ENCODE results near the gene ZHX3. TPM values are rescaled to one million over a fixed set of nuclear protein-coding genes. Genes with fewer than 3 reads are reported as not detected.

The ZHX3 gene
- total RNA-seq, 2 donors from 2014 or later: 19.9 to 25.6 TPM

DNA sequence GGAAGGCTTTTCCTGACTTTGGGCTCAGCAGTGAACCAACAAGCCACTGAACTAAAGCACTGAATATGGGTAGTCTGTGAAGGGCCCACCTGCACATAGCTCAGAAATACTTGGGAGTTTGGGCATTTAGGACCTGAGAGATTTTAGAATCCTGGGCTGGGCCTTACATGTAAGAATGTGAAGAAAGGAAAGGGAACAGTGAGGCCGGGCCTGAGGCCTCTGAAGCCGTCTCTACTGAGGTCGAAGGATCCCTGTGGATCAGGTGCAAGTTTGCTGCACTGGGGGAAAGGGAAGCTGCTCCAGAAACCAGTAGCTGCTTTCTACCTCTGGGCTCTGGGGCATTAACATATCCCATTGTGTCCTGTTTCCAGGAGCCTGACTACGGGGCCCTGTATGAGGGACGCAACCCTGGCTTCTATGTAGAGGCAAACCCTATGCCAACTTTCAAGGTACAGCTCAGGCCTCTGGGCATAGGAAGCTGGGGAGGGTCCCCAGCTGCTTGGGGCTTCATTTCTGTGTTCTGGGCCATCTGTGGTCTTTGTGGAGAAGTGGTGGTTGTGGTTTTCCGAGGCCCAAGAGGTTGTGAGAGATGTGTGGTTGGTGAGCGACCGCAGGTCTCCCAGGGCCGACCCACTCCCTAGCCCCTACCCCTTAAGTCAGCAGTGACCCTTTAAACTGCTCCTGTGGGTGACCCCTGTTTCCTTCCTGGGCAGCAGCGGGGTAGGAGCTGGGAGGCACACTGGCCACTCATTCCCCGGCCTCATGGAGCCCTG, 149.9 kb downstream of the ZHX3 start:
- TF ChIP-seq, protein P1, sequence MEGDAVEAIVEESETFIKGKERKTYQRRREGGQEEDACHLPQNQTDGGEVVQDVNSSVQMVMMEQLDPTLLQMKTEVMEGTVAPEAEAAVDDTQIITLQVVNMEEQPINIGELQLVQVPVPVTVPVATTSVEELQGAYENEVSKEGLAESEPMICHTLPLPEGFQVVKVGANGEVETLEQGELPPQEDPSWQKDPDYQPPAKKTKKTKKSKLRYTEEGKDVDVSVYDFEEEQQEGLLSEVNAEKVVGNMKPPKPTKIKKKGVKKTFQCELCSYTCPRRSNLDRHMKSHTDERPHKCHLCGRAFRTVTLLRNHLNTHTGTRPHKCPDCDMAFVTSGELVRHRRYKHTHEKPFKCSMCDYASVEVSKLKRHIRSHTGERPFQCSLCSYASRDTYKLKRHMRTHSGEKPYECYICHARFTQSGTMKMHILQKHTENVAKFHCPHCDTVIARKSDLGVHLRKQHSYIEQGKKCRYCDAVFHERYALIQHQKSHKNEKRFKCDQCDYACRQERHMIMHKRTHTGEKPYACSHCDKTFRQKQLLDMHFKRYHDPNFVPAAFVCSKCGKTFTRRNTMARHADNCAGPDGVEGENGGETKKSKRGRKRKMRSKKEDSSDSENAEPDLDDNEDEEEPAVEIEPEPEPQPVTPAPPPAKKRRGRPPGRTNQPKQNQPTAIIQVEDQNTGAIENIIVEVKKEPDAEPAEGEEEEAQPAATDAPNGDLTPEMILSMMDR (IDR thresholded peaks at IDR 0.05): no peak
- H3K9me3 ChIP-seq: no peaks in the 10 kb centered on the region
- no peaks in the 10 kb centered on the region for H3K4me1 ChIP-seq
- peak overlapping the region in 1 of 2 donors; percentile 1 for H3K9ac ChIP-seq (ENCODE audit: low read depth in 2 of 2, low read length in 2 of 2)
- no peak overlapping the region for H3K27ac ChIP-seq
- no peaks in the 10 kb centered on the region for H3K27me3 ChIP-seq
- H3K36me3 ChIP-seq: peaks cover 19% of the 10 kb centered on the region
- H3K4me3 ChIP-seq: no peak overlapping the region
- intact Hi-C loops (cut with DNase I): no loop called here
- no peak for DNase-seq

DNA sequence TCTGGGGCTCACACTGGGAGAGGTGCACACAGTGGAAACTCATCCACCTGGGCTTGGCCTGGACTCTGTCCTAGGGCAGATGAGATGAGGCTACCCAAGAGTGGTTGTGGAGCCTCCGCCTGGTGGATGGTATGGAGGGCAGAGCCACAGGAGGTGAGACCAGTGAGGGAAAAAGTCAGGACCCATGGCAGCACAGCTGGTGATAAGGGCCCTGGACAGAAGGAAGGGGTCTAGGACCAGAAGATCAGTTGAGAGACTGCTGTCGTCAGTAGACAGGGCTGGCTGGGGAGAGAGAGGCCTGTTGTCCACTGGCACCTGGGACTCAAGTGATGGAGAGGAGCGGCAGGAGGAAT, 150.4 kb downstream of the ZHX3 start:
- Histone ChIP-seq H3K9me3 (no peaks in the 10 kb centered on the region), H3K27me3 (no peaks in the 10 kb centered on the region), H3K4me3 (no peak overlapping the region), H3K4me1 (no peaks in the 10 kb centered on the region), H3K27ac (no peak overlapping the region), H3K36me3 (peaks cover 19% of the 10 kb centered on the region), H3K9ac (ENCODE audit: low read depth in 2 of 2, low read length in 2 of 2) (no peak overlapping the region)
- intact Hi-C loops (cut with DNase I): no loop called here
- no peak for DNase-seq
- TF ChIP-seq, protein P1 (IDR thresholded peaks at IDR 0.05): no peak

DNA sequence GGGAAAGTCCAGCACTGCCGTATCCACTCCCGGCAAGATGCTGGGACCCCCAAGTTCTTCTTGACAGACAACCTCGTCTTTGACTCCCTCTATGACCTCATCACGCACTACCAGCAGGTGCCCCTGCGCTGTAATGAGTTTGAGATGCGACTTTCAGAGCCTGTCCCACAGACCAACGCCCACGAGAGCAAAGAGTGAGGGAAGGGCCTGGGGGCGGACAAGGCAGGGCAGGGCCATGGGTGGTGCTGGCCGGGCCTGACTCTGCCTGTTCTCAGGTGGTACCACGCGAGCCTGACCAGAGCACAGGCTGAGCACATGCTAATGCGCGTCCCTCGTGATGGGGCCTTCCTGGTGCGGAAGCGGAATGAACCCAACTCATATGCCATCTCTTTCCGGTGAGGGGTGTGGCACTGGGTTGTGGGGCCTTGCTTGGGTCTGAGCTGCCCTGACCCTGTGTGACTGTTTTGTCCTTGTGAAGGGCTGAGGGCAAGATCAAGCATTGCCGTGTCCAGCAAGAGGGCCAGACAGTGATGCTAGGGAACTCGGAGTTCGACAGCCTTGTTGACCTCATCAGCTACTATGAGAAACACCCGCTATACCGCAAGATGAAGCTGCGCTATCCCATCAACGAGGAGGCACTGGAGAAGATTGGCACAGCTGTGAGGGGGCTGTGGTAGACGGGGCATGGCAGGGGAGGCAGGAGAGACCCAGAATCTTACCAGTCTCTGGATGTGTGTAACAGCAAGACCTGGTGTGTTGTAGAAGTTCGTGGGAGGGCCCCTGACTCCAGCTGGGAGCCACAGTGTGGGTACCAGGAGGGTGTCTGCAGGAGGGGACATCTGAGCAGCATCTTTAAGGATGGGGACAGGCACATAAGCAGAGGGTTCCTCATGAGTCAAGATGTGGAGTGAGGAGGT, 151.1 kb downstream of the ZHX3 start:
- Histone ChIP-seq H3K9ac (ENCODE audit: low read depth in 2 of 2, low read length in 2 of 2) (no peak overlapping the region), H3K27ac (no peak overlapping the region), H3K9me3 (no peaks in the 10 kb centered on the region), H3K27me3 (no peaks in the 10 kb centered on the region), H3K4me1 (no peaks in the 10 kb centered on the region), H3K36me3 (peaks cover 19% of the 10 kb centered on the region), H3K4me3 (no peak overlapping the region)
- TF ChIP-seq, protein P1 (IDR thresholded peaks at IDR 0.05): no peak
- no peak for DNase-seq
- intact Hi-C loops (cut with DNase I): no loop called here

DNA sequence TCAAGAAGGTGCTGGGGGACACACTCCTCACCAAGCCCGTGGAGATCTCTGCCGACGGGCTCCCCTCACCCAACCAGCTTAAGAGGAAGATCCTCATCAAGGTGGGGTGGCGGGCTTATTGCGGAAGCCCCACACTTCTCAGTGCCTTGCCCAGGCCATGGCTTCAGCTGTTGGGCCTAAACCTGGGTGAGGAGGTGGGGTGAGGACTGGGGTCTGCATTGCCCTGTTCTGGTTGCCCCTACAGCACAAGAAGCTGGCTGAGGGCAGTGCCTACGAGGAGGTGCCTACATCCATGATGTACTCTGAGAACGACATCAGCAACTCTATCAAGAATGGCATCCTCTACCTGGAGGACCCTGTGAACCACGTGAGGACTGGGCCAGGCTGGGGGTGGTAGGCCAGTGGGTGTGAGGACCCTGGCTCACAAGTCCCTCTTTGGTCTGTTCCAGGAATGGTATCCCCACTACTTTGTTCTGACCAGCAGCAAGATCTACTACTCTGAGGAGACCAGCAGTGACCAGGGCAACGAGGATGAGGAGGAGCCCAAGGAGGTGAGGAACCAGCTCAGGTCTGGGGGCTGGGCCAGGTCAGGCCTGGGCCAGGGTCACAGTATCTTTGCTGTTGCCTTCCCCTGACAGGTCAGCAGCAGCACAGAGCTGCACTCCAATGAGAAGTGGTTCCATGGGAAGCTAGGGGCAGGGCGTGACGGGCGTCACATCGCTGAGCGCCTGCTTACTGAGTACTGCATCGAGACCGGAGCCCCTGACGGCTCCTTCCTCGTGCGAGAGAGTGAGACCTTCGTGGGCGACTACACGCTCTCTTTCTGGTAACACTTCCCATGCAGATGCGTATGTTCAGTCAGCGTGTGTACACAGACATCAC, 152.3 kb downstream of the ZHX3 start:
- H3K4me3 ChIP-seq: no peak overlapping the region
- TF ChIP-seq, protein P1 (IDR thresholded peaks at IDR 0.05): no peak
- H3K9me3 ChIP-seq: no peaks in the 10 kb centered on the region
- H3K9ac ChIP-seq (ENCODE audit: low read depth in 2 of 2, low read length in 2 of 2): no peak overlapping the region
- no peaks in the 10 kb centered on the region for H3K4me1 ChIP-seq
- no peak overlapping the region for H3K27ac ChIP-seq
- H3K36me3 ChIP-seq: peaks cover 19% of the 10 kb centered on the region
- no peak for DNase-seq
- H3K27me3 ChIP-seq: no peaks in the 10 kb centered on the region
- intact Hi-C loops (cut with DNase I): no loop called here

DNA sequence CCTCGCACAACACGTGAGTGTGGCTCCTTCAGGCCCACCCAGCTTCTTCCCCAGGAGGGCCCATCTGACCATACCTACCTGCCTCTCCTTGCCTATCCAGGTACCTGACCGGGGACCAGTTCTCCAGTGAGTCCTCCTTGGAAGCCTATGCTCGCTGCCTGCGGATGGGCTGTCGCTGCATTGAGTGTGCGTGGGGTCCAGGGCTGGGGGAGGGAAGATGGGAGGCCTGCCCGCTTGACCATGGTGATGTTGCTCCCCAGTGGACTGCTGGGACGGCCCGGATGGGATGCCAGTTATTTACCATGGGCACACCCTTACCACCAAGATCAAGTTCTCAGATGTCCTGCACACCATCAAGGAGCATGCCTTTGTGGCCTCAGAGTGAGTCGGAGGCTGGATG, 153.7 kb downstream of the ZHX3 start:
- Histone ChIP-seq H3K27ac (no peak overlapping the region), H3K9me3 (no peaks in the 10 kb centered on the region), H3K27me3 (no peaks in the 10 kb centered on the region), H3K36me3 (peaks cover 19% of the 10 kb centered on the region), H3K9ac (ENCODE audit: low read depth in 2 of 2, low read length in 2 of 2) (no peak overlapping the region), H3K4me1 (no peaks in the 10 kb centered on the region), H3K4me3 (no peak overlapping the region)
- TF ChIP-seq, protein P1 (IDR thresholded peaks at IDR 0.05): no peak
- intact Hi-C loops (cut with DNase I): no loop called here
- DNase-seq: no peak

Data from colonic mucosa (tissue), 4 donors.